HK-2 (cell line): ENCODE data around the gene SMC5.
"Not testable (repeated sequence)": the region's sequence is repeated elsewhere in the genome, so short reads cannot be mapped to it uniquely, and the experiment has no call there.

ENCODE experiments used
- DNase-seq: peaks from one replicate; pipeline ENCODE4 v3.0.0-alpha.2; 2018; ENCODE audit not compliant: unreplicated experiment

Gene SMC5

DNA sequence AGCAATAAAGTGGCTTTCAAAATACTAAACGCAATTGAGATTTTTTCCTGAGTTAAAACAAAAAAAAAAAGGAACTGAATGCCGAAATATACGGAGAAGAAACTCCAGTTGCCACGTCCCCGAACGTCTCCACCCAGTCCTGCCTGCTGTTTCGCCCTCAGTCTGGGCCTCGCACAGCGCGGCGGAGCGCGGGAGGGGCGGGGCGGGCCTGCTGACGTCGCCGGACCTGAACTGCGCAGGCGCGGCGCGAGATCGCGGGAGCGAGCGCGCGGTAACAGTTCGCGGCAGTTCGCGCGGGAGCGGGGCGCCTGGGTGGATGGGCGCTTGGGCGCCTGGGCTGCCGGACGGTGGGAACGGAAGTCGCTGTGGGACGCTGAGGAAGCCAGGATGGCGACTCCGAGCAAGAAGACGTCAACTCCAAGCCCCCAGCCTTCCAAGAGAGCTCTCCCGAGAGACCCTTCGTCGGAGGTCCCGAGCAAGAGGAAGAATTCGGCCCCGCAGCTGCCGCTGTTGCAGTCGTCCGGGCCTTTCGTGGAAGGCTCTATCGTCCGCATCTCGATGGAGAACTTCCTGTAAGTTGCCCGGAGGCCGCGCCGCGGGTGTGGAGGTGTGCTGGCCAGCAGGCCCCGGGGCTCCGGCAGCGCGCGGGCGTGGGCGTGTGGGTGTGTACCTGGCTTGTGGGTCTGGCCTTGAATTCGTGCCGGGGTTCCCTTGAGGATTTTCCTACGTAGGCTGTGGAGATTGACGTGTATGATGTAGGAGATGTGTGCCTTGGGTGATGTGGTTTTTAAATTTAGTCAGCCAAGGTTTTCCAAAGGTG lies at the start of gene SMC5:
TSS of gene SMC5 (plus strand) at position 287 of the 820 bp plus-strand sequence. CDS start at position 388, 101 bp downstream.
- DNase-seq = peak; percentile 74

DNA sequence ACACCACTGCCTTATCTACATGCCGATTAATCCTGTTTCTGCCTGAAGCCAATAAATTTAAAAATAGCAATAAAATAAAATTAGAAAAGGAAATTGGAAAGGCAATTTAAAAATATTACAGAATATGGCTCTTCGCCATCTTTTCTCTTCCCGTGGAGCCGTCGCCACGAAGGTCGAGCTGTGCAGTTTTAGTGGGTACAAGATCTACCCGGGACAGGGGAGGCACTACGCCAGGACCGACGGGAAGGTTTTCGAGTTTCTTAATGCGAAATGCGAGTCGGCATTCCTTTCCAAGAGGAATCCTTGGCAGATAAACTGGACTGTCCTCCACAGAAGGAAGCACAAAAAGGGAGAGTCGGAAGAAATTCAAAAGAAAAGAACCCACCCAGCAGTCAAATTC lies 41.7 kb upstream of the SMC5 start:
- DNase-seq = no peak

DNA sequence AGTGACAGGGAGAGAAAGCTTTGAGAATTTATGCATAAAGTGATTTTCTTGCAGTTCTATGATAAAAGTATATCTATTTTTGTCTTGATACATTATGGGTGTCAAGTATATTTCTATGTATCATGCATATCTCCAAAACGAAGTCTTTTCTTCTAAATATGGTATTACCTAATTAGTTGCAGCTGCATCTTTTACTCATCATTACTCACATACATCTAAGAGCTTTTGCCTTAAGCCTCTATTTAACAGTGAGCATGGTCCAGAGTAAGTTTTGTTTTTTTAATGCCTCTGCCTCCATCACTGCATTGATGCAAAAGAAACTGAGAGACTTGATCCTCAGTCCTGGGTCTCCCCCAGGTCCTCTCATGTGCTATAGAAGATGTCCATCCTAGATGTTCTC lies 40.0 kb upstream of the SMC5 start:
- no peak for DNase-seq

DNA sequence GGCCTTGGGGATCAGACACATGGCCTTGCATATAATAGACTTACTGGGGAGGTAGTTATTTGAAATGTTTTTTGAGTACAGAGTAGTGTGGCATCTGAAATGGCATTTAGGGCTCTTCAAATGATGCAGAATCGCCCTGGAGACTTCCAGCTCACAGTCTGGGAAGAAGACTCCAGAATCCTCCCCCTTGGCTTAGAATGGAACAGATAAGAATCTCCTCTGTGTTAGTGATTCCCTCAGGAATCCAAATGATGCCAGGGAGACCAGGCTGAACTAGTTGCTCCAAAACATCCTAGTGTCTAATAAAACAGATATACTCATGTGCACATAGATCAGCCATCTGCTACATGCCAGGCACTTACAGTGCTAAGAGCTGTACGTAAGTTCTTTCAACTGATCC lies 38.6 kb upstream of the SMC5 start:
- DNase-seq = no peak

DNA sequence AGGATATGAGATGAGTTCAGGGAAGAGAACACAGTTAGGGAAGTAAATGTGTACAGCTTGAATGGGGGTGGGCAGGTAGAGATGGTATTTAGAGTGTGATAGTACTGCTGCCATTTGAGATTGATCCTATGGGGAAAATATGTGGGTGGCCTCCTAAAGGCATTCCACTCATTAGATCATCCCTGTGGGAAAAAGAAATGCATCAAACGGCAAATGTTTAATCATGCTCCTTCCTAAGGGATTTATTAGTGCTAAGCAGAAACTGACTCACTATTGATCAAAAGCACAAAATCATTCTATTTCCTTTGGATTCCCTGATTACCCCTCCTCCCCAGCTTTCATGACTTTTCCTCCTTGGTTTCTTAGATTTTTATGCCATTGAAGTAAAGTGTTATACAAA lies 36.4 kb upstream of the SMC5 start:
- no peak for DNase-seq

DNA sequence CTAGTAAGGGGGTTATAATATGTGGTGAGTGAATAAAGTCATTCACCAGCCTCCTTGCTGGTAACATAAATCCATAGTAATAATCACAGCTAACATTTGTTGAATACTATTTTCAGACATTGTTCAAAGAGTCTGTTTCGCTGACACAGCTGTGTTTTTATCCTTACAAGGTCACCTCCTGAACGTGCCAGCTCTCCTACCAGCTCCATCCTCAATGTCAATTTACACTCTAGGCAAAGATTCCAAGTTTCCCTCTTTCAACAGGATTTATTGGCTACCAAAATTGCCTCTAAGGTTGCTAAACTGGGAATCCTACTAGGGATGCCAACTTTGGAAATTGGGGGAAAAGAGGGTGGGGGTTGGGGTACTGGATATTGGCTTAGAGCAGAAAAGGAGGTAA lies 30.7 kb upstream of the SMC5 start:
- no peak for DNase-seq

DNA sequence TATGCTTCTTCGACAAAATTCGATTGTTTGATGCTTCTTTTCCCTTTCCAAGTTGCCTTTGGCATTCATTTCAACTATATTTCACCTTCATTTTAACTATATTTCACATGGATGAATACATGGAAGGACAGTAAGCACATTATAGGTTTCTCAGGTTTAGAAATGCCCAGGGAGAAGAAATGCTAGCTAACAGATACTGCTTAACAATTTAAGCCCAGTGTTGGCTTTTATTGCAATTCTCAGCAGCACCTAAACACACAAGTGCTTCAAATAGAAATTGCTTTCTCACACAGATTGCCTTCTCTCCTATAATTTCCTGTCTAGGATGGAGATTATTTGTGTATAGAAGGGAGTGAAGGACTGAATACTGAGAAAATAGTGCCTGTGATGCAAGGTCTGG lies 30.2 kb upstream of the SMC5 start:
- DNase-seq = no peak

DNA sequence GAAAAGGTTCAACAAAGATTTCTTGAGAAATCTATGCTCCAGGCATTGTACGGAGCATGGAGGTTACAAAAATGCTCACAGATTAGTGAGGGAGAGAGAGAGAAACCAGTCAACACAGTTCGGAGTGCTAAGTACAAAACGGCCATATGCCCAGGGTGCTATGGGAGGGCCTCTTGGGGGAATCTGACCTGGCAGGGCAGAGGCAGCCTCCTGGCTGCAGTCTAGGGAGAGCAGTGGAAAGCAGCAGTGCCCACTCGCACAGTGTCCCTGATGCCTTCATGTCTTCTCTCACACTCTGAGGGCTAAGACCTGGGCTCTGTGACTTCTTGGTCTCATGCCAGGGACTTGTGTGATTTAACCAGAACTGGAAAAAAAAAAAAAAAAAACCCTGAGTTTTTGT lies 29.8 kb upstream of the SMC5 start:
- DNase-seq = no peak

DNA sequence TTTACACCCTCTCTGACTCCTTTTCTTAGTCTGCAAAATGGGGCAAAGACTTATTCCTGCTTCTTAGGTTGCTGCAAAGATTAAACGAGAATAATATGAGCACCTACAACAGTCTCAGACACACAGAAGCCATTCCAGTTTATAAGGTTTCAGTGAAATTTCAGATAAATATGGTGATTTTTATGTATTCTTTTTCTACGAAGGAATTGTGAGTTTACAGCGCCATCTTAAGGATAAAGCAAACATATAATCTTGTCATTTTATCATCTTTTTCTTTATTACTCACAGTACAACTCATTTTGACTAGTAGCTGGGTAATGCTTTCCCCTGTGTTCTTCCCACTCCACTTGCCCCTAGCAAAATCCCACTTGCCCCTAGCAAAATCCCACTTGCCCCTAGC lies 29.2 kb upstream of the SMC5 start:
- no peak for DNase-seq

DNA sequence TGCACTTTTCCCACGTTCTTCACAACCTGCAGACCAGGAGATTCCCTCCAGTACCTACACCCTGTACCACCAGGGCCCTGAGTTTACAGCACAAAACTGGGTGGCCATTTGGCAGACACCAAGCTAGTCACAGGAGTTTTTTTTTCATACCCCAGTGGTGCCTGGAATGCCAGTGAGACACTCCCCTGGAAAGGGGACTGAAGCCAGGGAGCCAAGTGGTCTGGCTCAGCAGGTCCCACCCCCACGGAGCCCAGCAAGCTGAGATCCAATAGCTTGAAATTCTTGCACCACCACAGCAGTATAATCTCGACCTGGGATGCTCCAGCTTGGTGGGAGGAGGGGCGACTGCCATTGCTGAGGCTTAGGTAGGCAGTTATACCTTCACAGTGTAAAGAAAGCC lies 26.3 kb upstream of the SMC5 start:
- DNase-seq = no peak

DNA sequence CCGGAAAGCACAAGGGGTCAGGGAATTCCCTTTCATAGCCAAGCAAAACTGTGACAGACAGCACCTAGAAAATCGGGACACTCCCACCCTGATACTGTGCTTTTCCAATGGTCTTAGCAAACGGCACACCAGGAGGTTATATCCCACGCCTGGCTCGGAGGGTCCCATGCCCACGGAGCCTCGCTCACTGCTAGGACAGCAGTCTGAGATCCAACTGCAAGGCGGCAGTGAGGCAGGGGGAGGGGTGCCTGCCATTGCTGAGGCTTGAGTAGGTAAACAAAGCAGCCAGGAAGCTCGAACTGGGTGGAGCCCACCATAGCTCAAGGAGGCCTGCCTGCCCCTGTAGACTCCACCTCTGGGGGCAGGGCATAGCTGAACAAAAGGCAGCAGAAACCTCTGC lies 24.6 kb upstream of the SMC5 start:
- DNase-seq = not testable (repeated sequence)

DNA sequence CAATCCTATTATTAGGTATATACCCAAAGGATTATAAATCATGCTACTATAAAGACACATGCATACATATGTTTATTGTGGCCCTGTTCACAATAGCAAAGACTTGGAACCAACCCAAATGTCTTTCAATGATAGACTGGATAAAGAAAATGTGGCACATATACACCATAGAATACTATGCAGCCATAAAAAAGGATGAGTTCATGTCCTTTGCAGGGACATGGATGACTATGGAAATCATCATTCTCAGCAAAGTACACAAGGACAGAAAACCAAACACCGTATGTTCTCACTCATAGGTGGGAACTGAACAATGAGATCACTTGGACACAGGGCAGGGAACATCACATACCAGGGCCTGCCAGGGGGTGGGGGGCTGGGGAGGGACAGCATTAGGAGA lies 12.8 kb upstream of the SMC5 start:
- DNase-seq = not testable (repeated sequence)

DNA sequence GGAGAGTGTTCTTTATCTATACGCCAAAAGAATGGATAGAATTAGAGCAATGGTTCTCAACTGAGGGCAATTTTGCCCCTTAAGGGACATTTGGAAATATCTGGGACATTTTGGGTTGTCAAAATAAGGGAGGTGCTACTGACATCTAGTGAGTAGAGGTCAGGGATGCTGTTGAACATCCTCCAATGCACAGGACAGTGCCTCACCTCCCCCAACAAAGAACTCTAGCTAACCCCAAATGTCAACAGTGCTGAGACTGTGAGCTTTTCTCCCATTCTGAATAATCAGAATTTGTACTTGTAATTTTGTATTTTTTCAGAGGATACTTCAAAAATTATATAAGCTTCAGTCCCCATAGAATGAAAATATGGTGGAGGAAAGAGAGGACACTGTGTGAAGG lies 8.6 kb upstream of the SMC5 start:
- DNase-seq = no peak

DNA sequence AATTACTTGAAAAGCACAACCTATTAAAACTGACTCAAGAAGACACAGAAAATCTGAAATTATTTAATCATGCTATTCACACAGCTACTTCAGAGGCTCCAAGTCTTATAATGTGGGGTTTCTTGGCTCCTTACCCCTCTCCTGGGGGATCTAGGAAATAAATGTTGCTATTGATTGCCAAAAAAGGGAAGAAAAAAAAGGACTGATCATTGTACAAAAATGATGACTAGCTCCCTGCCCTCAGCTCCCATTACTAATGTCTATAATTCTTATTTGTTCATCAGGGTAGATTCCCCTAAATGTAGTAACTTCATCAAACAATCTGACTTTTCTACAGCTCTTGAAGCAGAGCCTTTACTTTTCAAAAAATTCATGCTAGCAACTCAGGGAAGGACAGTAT lies 3.3 kb upstream of the SMC5 start:
- no peak for DNase-seq

DNA sequence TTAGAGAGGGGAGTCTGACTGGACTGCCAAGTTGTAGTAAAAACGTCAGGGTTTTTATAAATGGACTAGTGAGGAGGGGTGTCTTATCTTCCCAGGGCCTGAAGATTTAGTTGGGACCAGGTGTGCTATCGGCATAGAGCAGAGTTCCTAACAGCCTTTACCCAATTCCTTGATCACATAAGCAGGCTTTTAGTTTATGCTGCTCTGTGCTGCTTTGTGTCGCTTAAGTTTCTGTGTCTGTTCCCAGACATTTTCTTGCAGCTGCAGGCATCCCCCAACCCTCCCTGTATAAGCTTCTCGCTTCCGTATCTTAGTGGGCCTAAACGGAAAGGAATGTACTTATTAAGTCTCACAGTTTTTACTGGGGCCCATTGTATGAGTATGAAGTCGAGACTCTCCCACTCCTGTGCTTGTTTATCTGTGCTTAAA lies 2.6 kb upstream of the SMC5 start:
- no peak for DNase-seq

DNA sequence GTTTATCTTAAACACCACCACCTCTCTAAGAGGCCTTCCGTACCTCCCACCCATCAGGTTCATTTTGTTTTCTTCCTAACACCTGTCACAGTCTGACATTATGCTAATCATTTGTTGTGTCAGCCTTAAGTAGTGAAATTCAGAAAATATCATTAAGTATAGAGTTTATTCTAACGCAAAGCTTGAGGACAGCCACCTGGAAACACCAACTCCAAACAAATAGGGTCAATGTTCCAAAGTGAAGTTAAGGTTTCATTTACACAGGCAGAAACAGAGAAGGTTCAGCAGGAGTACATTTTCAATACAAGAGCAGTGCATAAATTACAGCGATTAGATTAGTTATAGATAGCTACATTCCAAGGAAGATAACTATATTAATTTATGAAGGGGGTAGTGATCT lies 1.3 kb upstream of the SMC5 start:
- no peak for DNase-seq

DNA sequence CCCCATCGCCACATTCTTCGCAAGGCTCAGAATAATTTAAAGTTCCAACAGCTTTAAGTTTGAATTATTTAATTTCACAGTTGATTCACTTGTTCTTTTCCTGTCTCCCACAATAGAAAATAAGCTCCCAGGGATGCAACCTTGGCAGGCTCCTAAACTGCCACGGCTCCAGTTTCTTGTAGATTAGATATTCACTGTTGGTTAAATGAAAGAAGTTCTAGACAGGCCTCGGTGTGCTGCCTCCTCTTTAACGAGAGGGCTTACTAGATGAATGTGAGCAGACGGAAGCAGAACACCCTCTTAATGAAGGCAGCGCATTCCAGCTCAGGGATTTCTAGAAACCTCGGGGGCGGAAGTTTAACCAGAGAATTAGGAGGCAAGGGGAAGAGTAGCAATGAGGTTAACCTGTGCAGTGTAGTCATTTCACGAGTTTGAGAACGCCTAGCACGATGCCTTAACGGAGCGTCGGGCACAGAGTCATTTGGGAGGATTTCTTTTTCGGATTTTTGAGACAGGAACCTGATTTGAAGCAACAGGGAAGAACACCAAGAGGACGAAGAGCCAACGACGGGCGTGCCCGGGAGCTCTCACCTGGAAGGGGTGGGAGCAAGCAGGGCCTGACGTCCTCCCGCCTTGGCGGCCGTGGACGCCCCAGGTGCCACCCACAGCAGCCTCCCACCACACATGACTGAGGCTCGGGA lies 637 bp upstream of the SMC5 start:
- no peak for DNase-seq

DNA sequence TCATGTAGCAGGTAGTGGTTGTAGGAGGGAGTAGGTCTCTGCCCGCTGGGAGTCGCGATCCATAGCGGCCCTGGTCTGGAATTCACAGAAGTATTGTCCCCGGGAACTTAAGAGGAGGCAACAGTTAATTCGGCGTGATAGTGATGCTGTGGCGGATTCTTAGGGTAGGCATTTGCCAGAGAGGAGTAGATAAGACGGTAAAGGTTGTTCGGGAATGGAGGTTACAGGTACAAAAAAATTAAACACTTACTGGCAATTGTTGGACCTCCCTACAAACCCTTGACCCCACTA lies 679 bp downstream of the SMC5 start:
- no peak for DNase-seq

DNA sequence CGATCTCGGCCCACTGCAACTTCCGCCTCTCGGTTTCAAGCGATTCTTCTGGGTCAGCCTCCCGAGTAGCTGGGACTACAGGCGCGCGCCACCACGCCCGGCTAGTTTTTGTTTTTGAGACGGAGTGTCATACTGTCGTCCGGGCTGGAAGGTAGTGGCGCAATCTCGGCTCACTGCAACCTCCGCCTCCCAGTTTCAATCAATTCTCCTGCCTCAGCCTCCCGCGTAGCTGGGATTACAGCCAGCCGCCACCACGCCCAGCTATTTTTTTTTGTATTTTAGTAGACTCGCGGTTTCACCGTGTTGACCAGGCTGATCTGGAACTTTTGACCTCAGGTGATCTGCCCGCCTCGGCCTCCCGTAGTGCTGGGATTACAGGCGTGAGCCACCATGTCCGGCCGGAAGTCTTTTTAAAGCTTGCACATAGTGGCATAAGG lies 1.2 kb downstream of the SMC5 start:
- DNase-seq = no peak

DNA sequence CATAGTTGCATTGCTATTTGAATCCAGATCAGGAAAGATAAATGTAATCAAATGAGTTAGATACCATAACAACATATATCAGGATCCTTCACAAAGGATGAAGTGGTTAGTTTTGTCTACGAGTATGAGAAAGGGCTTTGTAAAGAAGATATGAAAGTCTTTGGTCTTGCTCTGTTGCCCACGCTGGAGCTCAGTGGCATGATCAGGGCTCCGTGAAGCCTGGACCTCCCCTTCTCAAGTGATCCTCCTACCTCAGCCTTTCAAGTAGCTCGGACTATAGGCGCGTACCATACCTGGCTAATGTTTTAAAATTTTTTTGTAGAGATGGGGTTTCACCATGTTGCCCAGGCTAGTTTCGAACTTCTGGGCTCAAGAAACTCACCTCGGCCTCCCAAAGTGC lies 1.8 kb downstream of the SMC5 start:
- no peak for DNase-seq

DNA sequence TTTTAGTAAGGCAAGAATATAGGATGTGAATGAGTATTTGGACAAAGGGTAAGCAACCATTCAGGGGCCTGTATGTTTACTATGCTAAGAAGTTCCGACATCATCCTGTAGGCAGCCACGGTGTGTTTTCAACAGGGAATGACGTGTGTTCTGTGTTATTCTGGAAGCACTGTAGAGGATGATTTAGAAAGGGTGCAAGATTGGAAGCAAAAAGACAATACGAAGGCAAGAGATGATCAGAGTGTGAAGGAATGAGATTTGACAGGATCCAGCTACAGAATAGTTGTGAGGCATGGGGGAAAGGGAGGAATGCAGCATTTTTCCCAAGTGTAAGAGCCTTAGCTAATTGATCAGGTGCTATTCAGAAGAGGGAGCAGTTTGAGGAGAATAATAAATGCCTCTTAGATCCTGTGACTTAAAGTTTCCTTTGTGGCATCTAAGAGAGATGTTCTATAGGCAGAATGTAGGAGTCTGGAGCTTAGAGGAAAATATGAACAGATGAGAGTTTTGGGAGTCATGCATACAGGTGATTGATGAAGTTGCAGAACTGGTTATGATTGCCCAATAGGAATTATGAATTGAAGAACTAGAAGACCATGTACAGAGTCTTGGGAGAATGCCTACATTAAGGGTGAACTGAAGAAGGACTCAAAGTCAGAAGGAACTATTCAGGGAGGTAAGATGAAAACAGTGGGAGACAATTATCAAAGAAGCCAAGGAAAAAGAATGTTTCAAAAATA lies 2.5 kb downstream of the SMC5 start:
- DNase-seq = no peak

DNA sequence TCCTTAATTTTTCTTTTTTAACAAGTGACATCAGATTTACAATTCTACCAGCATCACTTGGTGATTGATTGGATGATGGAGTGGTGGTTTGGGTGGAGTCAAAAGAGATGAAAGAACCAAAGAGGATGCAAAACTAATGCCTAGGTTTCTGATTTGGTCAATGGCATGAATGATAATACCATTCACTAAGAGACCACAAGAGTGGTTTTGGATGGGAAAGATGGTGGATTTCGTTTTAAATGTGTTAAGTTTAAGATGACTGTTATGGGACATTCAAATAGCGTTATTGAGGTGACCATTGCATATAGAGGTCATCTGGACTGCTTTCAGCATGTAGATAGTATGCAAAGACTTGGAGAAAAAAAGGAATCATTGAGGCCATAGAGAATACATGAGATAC lies 3.6 kb downstream of the SMC5 start:
- DNase-seq = no peak

DNA sequence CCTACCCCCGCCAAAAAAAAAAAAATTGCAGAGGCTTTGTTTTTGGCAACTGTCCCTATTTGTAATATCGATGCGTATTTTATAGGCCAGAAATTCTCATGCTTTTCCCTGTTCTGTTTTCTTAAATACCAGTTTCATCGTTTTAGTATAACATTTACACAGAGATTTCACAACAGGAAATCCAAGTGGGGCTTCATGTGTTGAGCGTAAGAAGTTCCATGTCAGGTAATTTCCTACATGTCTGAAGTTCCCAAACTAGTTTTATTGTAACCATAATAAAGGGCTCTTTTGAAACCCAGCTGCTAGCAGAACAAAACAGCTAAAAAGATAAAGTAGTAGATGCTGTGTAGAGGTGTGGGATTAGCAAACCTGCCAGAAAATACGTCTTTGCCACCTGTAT lies 4.2 kb downstream of the SMC5 start:
- no peak for DNase-seq
